WTC11 (cell line): ENCODE measurements around the gene SHKBP1. TPM values are rescaled to one million over a fixed set of nuclear protein-coding genes. Genes with fewer than 3 reads are reported as not detected.

ENCODE experiments used
- ATAC-seq: fragments of 200-7000 bp; cut with Tn5 transposase; 2 replicates; pipeline ENCODE4 v1.10.0; 2021; ENCODE audit warnings: mild to moderate bottlenecking, moderate library complexity
- CTCF ChIA-PET: fragments of 300-600 bp; sonication (Branson Sonifier 250); formaldehyde crosslinking; loops from one replicate; lab custom pipeline; 2021; ENCODE audit warnings: antibody characterized with exemption; lab: Charles Lee
- POLR2A ChIA-PET: fragments of 350-600 bp; sonication (Branson Sonifier 250); formaldehyde crosslinking; loops from one replicate; lab custom pipeline; 2021; ENCODE audit warnings: antibody characterized with exemption; lab: Charles Lee
- DNase-seq: peaks from one replicate; pipeline ENCODE4 v3.0.0; 2021; ENCODE audit warnings: low spot score
- H3K27ac Mint-ChIP-seq: 2 replicates; pipeline ENCODE4 v1.8.0; 2021; ENCODE audit warnings: mixed read lengths
- H3K27me3 Mint-ChIP-seq: 2 replicates; pipeline ENCODE4 v1.8.0; 2021; ENCODE audit warnings: low read depth, mild to moderate bottlenecking, moderate library complexity, mixed read lengths
- H3K36me3 Mint-ChIP-seq: 2 replicates; pipeline ENCODE4 v1.8.0; 2021; ENCODE audit warnings: mixed read lengths
- H3K4me1 Mint-ChIP-seq: 2 replicates; pipeline ENCODE4 v1.8.0; 2022; ENCODE audit warnings: mixed read lengths
- H3K4me3 Mint-ChIP-seq: 2 replicates; pipeline ENCODE4 v1.8.0; 2021; ENCODE audit warnings: mild to moderate bottlenecking, moderate library complexity, mixed read lengths
- H3K9me3 Mint-ChIP-seq: 2 replicates; pipeline ENCODE4 v1.8.0; 2021; ENCODE audit warnings: mixed read lengths
- ATF2 ChIP-seq: sonication (generic); formaldehyde crosslinking; IDR thresholded peaks from 2 replicates; pipeline ENCODE4 v1.8.1; 2022; ENCODE audit warnings: low read depth, missing genetic modification reagents, borderline replicate concordance
- CDX4 ChIP-seq: fragments of 250-450 bp; sonication (Bioruptor Pico); IDR thresholded peaks from 2 replicates; pipeline ENCODE4 v1.9.0; 2021; ENCODE audit warnings: moderate library complexity, mild to moderate bottlenecking, inconsistent platforms, borderline replicate concordance
- FOXJ3 ChIP-seq: sonication (generic); formaldehyde crosslinking; IDR thresholded peaks from 2 replicates; pipeline ENCODE4 v1.9.0; 2021; ENCODE audit warnings: missing genetic modification reagents, mild to moderate bottlenecking, borderline replicate concordance
- FOXK1 ChIP-seq: sonication (generic); formaldehyde crosslinking; IDR thresholded peaks from 2 replicates; pipeline ENCODE4 v1.8.0; 2022; ENCODE audit warnings: mild to moderate bottlenecking, moderate library complexity, missing genetic modification reagents
- IRF2 ChIP-seq: sonication (generic); formaldehyde crosslinking; IDR thresholded peaks from 2 replicates; pipeline ENCODE4 v1.8.0; 2022; ENCODE audit warnings: low read depth, missing genetic modification reagents, borderline replicate concordance
- JUN ChIP-seq: sonication (generic); formaldehyde crosslinking; IDR thresholded peaks from 2 replicates; pipeline ENCODE4 v1.8.0; 2023; ENCODE audit warnings: mild to moderate bottlenecking, missing genetic modification reagents
- MAX ChIP-seq: sonication (generic); formaldehyde crosslinking; IDR thresholded peaks from 2 replicates; pipeline ENCODE4 v1.8.0; 2022; ENCODE audit warnings: mild to moderate bottlenecking, missing genetic modification reagents
- MYBL2 ChIP-seq: sonication (generic); formaldehyde crosslinking; IDR thresholded peaks from 2 replicates; pipeline ENCODE4 v1.8.1; 2023; ENCODE audit warnings: mild to moderate bottlenecking, moderate library complexity, missing genetic modification reagents
- NR1H2 ChIP-seq: sonication (generic); formaldehyde crosslinking; IDR thresholded peaks from 2 replicates; pipeline ENCODE4 v1.9.0; 2021; ENCODE audit warnings: mild to moderate bottlenecking, moderate library complexity, missing genetic modification reagents
- NR2C2 ChIP-seq: sonication (generic); formaldehyde crosslinking; IDR thresholded peaks from 2 replicates; pipeline ENCODE4 v1.8.0; 2022; ENCODE audit warnings: mild to moderate bottlenecking, missing genetic modification reagents
- NR3C1 ChIP-seq: sonication (generic); formaldehyde crosslinking; conservative IDR thresholded peaks from 2 replicates; pipeline ENCODE4 v1.8.1; 2023; ENCODE audit warnings: low read depth, mild to moderate bottlenecking, missing genetic modification reagents
- TEAD1 ChIP-seq: sonication (generic); formaldehyde crosslinking; IDR thresholded peaks from 2 replicates; pipeline ENCODE4 v1.8.0; 2022; ENCODE audit warnings: mild to moderate bottlenecking, missing genetic modification reagents
- TEAD4 ChIP-seq: sonication (generic); formaldehyde crosslinking; IDR thresholded peaks from 2 replicates; pipeline ENCODE4 v1.8.0; 2022; ENCODE audit warnings: mild to moderate bottlenecking, missing genetic modification reagents
- USF2 ChIP-seq: sonication (generic); formaldehyde crosslinking; IDR thresholded peaks from 2 replicates; pipeline ENCODE4 v1.8.1; 2023; ENCODE audit warnings: mild to moderate bottlenecking, missing genetic modification reagents, moderate library complexity
- ZNF219 ChIP-seq: sonication (generic); formaldehyde crosslinking; IDR thresholded peaks from 2 replicates; pipeline ENCODE4 v1.8.0; 2023; ENCODE audit warnings: missing genetic modification reagents, mild to moderate bottlenecking, borderline replicate concordance
- ZNF396 ChIP-seq: fragments of 250-450 bp; sonication (Bioruptor Pico); IDR thresholded peaks from 2 replicates; pipeline ENCODE4 v1.8.0; 2021; ENCODE audit warnings: mild to moderate bottlenecking, moderate library complexity, borderline replicate concordance
- ZNF416 ChIP-seq: fragments of 250-450 bp; sonication (Bioruptor Pico); IDR thresholded peaks from 2 replicates; pipeline ENCODE4 v1.9.0; 2021; ENCODE audit warnings: mild to moderate bottlenecking, inconsistent platforms
- ZNF423 ChIP-seq: fragments of 250-450 bp; sonication (Bioruptor Pico); IDR thresholded peaks from 2 replicates; pipeline ENCODE4 v2.1.2; 2022; ENCODE audit warnings: mild to moderate bottlenecking, moderate library complexity
- total RNA-seq: library from RNA; stranded (reverse); gene quantifications from 3 replicates; pipeline ENCODE4 v1.2.3, GENCODE V29; 2021
- TF ChIP-seq, protein P1 (sequence below): sonication (generic); formaldehyde crosslinking; IDR thresholded peaks from 2 replicates; pipeline ENCODE4 v1.8.1; 2023; ENCODE audit warnings: mild to moderate bottlenecking, missing genetic modification reagents
- TF ChIP-seq, protein P2 (sequence below): sonication (generic); formaldehyde crosslinking; IDR thresholded peaks from 2 replicates; pipeline ENCODE4 v1.8.1; 2023; ENCODE audit warnings: mild to moderate bottlenecking, missing genetic modification reagents
- TF ChIP-seq, protein P3 (sequence below): sonication (generic); formaldehyde crosslinking; IDR thresholded peaks from 2 replicates; pipeline ENCODE4 v1.8.0; 2022; ENCODE audit warnings: mild to moderate bottlenecking, missing genetic modification reagents
- TF ChIP-seq, protein P4 (sequence below): sonication (generic); formaldehyde crosslinking; IDR thresholded peaks from 2 replicates; pipeline ENCODE4 v1.8.1; 2022; ENCODE audit warnings: low read depth, mild to moderate bottlenecking, moderate library complexity, missing genetic modification reagents, borderline replicate concordance

SHKBP1 gene
- total RNA-seq, 1 experiment from 2014 or later: 71.7 TPM

DNA sequence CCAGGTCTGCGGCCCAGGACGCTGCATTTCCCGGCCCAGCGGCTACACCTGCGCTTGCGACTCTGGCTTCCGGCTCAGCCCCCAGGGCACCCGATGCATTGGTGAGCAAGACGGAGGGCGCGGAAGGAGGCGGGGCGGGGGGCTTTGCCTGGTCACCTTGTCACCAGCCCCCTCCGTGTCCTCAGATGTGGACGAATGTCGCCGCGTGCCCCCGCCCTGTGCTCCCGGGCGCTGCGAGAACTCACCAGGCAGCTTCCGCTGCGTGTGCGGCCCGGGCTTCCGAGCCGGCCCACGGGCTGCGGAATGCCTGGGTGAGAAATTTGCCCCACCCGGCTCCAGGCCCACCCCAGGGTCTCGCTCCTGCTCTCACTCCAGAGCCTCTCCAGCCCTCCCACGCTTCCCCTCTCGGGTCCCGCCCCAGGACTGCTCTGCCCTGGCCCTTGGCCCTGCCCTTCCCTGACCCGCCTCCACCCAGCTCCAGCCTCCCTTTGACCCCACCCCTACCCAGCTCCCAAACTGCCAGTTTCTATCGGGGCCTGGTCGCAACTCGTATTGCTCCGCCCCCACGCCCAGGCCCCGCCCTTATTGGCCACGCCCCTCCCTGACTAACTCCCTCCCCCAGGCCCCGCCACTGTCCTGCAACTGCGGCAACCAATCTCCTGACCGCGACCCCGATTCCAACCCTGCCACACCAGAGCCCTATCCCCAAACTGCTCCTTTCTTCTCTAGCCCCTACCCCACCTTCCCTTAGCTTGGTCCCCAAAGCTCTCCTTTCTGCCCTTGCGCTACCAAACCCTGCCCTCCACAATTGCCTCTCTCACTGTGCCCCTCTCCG lies 33.1 kb downstream of the SHKBP1 start (continued):
- peak; percentile 35; the same call in 1 of the 2 replicates for TF ChIP-seq MAX (CRISPR knock-in tag)

GRCh38 chr19:40610396-40611064 lies 33.9 kb downstream of the SHKBP1 start:
- Mint-ChIP-seq H3K4me1 (peaks cover 44% of the 10 kb centered on the region), H3K27ac (no peak overlapping the region), H3K4me3 (peak overlapping the region; percentile 73), H3K27me3 (peaks cover 75% of the 10 kb centered on the region), H3K36me3 (peaks cover 3% of the 10 kb centered on the region; the same call in 1 of the 2 replicates), H3K9me3 (no peaks in the 10 kb centered on the region)
- DNase-seq: no peak
- peak; percentile 0 for ATAC-seq
- TF ChIP-seq, protein P1, sequence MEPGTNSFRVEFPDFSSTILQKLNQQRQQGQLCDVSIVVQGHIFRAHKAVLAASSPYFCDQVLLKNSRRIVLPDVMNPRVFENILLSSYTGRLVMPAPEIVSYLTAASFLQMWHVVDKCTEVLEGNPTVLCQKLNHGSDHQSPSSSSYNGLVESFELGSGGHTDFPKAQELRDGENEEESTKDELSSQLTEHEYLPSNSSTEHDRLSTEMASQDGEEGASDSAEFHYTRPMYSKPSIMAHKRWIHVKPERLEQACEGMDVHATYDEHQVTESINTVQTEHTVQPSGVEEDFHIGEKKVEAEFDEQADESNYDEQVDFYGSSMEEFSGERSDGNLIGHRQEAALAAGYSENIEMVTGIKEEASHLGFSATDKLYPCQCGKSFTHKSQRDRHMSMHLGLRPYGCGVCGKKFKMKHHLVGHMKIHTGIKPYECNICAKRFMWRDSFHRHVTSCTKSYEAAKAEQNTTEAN (CRISPR knock-in tag): no peak
- TF ChIP-seq IRF2 (no peak), NR3C1 (CRISPR knock-in tag) (no peak), CDX4 (CRISPR knock-in tag) (no peak), ZNF396 (no peak), TEAD1 (CRISPR knock-in tag) (no peak), TEAD4 (CRISPR knock-in tag) (no peak), FOXJ3 (no peak), ATF2 (no peak)
- TF ChIP-seq, protein P2, sequence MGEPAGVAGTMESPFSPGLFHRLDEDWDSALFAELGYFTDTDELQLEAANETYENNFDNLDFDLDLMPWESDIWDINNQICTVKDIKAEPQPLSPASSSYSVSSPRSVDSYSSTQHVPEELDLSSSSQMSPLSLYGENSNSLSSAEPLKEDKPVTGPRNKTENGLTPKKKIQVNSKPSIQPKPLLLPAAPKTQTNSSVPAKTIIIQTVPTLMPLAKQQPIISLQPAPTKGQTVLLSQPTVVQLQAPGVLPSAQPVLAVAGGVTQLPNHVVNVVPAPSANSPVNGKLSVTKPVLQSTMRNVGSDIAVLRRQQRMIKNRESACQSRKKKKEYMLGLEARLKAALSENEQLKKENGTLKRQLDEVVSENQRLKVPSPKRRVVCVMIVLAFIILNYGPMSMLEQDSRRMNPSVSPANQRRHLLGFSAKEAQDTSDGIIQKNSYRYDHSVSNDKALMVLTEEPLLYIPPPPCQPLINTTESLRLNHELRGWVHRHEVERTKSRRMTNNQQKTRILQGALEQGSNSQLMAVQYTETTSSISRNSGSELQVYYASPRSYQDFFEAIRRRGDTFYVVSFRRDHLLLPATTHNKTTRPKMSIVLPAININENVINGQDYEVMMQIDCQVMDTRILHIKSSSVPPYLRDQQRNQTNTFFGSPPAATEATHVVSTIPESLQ (CRISPR knock-in tag): no peak
- CTCF ChIA-PET: interaction anchor here (0.9 to 2.5 kb wide), 13 partner anchors 9 to 168 kb away, joined by 3 to 33 read pairs (median 4); partner anchors contain the start of gene LTBP4
- POLR2A ChIA-PET: interaction anchor here (1.0 to 1.3 kb wide), 2 partner anchors 25 to 36 kb away, joined by 3 to 5 read pairs; no protein-coding TSS in a partner anchor

- H3K4me1 Mint-ChIP-seq: peaks cover 40% of the 10 kb centered on the region
- H3K9me3 Mint-ChIP-seq: no peaks in the 10 kb centered on the region
- no peak overlapping the region for H3K27ac Mint-ChIP-seq
- H3K36me3 Mint-ChIP-seq: peaks cover 7% of the 10 kb centered on the region; the same call in 1 of the 2 replicates
- peaks cover 74% of the 10 kb centered on the region for H3K27me3 Mint-ChIP-seq
- no peak for ATAC-seq
- ChIA-PET CTCF (interaction anchor here (2.1 to 2.5 kb wide), 2 partner anchors 23 to 40 kb away, joined by 8 to 33 read pairs; no protein-coding TSS in a partner anchor), POLR2A (no interaction called here)
- H3K4me3 Mint-ChIP-seq: no peak overlapping the region
- no peak for DNase-seq
- TF ChIP-seq JUN (CRISPR knock-in tag) (no peak), NR2C2 (no peak), ZNF416 (CRISPR knock-in tag) (no peak), NR1H2 (CRISPR knock-in tag) (no peak), FOXK1 (CRISPR knock-in tag) (no peak), ZNF423 (CRISPR knock-in tag) (no peak), ZNF219 (CRISPR knock-in tag) (no peak), USF2 (CRISPR knock-in tag) (no peak), ZNF396 (no peak), MYBL2 (CRISPR knock-in tag) (no peak)
- TF ChIP-seq, protein P3, sequence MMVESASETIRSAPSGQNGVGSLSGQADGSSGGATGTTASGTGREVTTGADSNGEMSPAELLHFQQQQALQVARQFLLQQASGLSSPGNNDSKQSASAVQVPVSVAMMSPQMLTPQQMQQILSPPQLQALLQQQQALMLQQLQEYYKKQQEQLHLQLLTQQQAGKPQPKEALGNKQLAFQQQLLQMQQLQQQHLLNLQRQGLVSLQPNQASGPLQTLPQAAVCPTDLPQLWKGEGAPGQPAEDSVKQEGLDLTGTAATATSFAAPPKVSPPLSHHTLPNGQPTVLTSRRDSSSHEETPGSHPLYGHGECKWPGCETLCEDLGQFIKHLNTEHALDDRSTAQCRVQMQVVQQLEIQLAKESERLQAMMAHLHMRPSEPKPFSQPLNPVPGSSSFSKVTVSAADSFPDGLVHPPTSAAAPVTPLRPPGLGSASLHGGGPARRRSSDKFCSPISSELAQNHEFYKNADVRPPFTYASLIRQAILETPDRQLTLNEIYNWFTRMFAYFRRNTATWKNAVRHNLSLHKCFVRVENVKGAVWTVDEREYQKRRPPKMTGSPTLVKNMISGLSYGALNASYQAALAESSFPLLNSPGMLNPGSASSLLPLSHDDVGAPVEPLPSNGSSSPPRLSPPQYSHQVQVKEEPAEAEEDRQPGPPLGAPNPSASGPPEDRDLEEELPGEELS (CRISPR knock-in tag): no peak
- TF ChIP-seq, protein P4, sequence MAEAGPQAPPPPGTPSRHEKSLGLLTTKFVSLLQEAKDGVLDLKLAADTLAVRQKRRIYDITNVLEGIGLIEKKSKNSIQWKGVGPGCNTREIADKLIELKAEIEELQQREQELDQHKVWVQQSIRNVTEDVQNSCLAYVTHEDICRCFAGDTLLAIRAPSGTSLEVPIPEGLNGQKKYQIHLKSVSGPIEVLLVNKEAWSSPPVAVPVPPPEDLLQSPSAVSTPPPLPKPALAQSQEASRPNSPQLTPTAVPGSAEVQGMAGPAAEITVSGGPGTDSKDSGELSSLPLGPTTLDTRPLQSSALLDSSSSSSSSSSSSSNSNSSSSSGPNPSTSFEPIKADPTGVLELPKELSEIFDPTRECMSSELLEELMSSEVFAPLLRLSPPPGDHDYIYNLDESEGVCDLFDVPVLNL (CRISPR knock-in tag): no peak
Measured at GRCh38 chr19:40611096-40611495, 34.4 kb downstream of the SHKBP1 start.
